OCI-LY1 (cell line): ENCODE data around the gene PSPN.
"Not testable (repeated sequence)": the region's sequence is repeated elsewhere in the genome, so short reads cannot be mapped to it uniquely, and the experiment has no call there.

ENCODE experiments used
- H2AFZ ChIP-seq: fragments of 200-600 bp; sonication (generic), shearing (Covaris generic); 2 replicates; pipeline ENCODE4 v1.6.0; 2014; ENCODE audit warnings: antibody characterized with exemption, mild to moderate bottlenecking, low read length
- H3F3A ChIP-seq: fragments of 200-600 bp; sonication (generic), shearing (Covaris generic); 2 replicates; pipeline ENCODE4 v1.6.0; 2014; ENCODE audit warnings: mild to moderate bottlenecking, antibody characterized with exemption, low read length, moderate library complexity; ENCODE audit not compliant: insufficient read depth
- H3K27ac ChIP-seq: fragments of 200-600 bp; sonication (generic); 2 replicates; pipeline ENCODE4 v1.5.1; 2014; ENCODE audit warnings: low read length, mixed run types, mild to moderate bottlenecking, low read depth; ENCODE audit not compliant: poor library complexity, severe bottlenecking
- H3K27me3 ChIP-seq: fragments of 200-600 bp; sonication (generic); 2 replicates; pipeline ENCODE4 v1.6.0; 2014; ENCODE audit warnings: antibody characterized with exemption, mild to moderate bottlenecking, low read length, moderate library complexity; ENCODE audit not compliant: insufficient read depth
- H3K36me3 ChIP-seq: fragments of 200-600 bp; sonication (generic); 2 replicates; pipeline ENCODE4 v1.6.1; 2014; ENCODE audit warnings: mild to moderate bottlenecking, antibody characterized with exemption, low read length, moderate library complexity, mixed read lengths; ENCODE audit not compliant: insufficient read depth
- H3K4me1 ChIP-seq: fragments of 200-600 bp; sonication (generic); 2 replicates; pipeline ENCODE4 v1.5.1; 2014; ENCODE audit warnings: mild to moderate bottlenecking, low read length, moderate library complexity; ENCODE audit not compliant: insufficient read depth, severe bottlenecking
- H3K4me2 ChIP-seq: fragments of 200-600 bp; sonication (generic), shearing (Covaris generic); 2 replicates; pipeline ENCODE4 v1.6.1; 2014; ENCODE audit warnings: low read length
- H3K4me3 ChIP-seq: fragments of 200-600 bp; sonication (generic); 2 replicates; pipeline ENCODE4 v1.5.1; 2014; ENCODE audit warnings: low read length, low read depth, mild to moderate bottlenecking, mixed read lengths; ENCODE audit not compliant: poor library complexity, severe bottlenecking
- H3K79me2 ChIP-seq: fragments of 200-600 bp; shearing (Covaris generic); 2 replicates; pipeline ENCODE4 v1.6.1; 2016; ENCODE audit warnings: mixed run types, low read length, mixed read lengths; ENCODE audit not compliant: insufficient read depth
- H3K9ac ChIP-seq: fragments of 200-600 bp; sonication (generic), shearing (Covaris generic); 2 replicates; pipeline ENCODE4 v1.6.1; 2014; ENCODE audit warnings: mild to moderate bottlenecking, low read length, mixed read lengths
- H3K9me2 ChIP-seq: fragments of 200-600 bp; sonication (generic), shearing (Covaris generic); 2 replicates; pipeline ENCODE4 v1.6.1; 2014; ENCODE audit warnings: low read depth, mild to moderate bottlenecking, low read length, mixed read lengths
- H3K9me3 ChIP-seq: fragments of 200-600 bp; shearing (Covaris generic); 2 replicates; pipeline ENCODE4 v1.6.1; 2014; ENCODE audit warnings: low read length, mixed read lengths
- H4K20me1 ChIP-seq: fragments of 200-600 bp; sonication (generic), shearing (Covaris generic); 2 replicates; pipeline ENCODE4 v1.6.0; 2016; ENCODE audit warnings: mild to moderate bottlenecking, low read length; ENCODE audit not compliant: insufficient read depth
- CTCF ChIP-seq: fragments of 200-600 bp; sonication (generic), shearing (Covaris generic); IDR thresholded peaks from 2 replicates; pipeline ENCODE4 v1.5.1; 2017; ENCODE audit warnings: mild to moderate bottlenecking, antibody characterized with exemption, low read length, moderate library complexity, mixed read lengths
- EZH2 ChIP-seq: fragments of 200-600 bp; sonication (generic), shearing (Covaris generic); IDR thresholded peaks from 2 replicates; pipeline ENCODE4 v1.8.0; 2017; ENCODE audit warnings: borderline replicate concordance, mixed run types, mild to moderate bottlenecking, antibody characterized with exemption, low read length, moderate library complexity, mixed read lengths

Gene PSPN

GRCh38 chr19:6359568-6360341 is 16.0 kb downstream of the PSPN start:
- Histone ChIP-seq H4K20me1 (no peaks in the 10 kb centered on the region), H3K36me3 (peaks cover 5% of the 10 kb centered on the region), H3K4me3 (no peak overlapping the region), H3K9me3 (no peaks in the 10 kb centered on the region), H3K27me3 (no peaks in the 10 kb centered on the region), H3K4me1 (peaks cover 14% of the 10 kb centered on the region), H3F3A (no peaks in the 10 kb centered on the region), H3K4me2 (no peak overlapping the region), H3K9ac (no peak overlapping the region), H2AFZ (no peak overlapping the region), H3K9me2 (no peaks in the 10 kb centered on the region), H3K79me2 (no peaks in the 10 kb centered on the region), H3K27ac (no peak overlapping the region)
- TF ChIP-seq CTCF (no peak), EZH2 (no peak)

- no peaks in the 10 kb centered on the region for H3K79me2 ChIP-seq
- H2AFZ ChIP-seq = no peak overlapping the region
- no peaks in the 10 kb centered on the region for H4K20me1 ChIP-seq
- no peak overlapping the region for H3K27ac ChIP-seq
- no peaks in the 10 kb centered on the region for H3F3A ChIP-seq
- no peaks in the 10 kb centered on the region for H3K9me2 ChIP-seq
- TF ChIP-seq EZH2 = no peak
- TF ChIP-seq CTCF = no peak
- no peaks in the 10 kb centered on the region for H3K36me3 ChIP-seq
- H3K27me3 ChIP-seq = no peaks in the 10 kb centered on the region
- H3K4me1 ChIP-seq = peaks cover 10% of the 10 kb centered on the region
- H3K4me2 ChIP-seq = no peak overlapping the region
- no peak overlapping the region for H3K9ac ChIP-seq
- no peaks in the 10 kb centered on the region for H3K9me3 ChIP-seq
- no peak overlapping the region for H3K4me3 ChIP-seq
These were observed 17.7 kb downstream of the PSPN start for GRCh38 chr19:6358003-6358402.

- no peaks in the 10 kb centered on the region for H3K9me2 ChIP-seq
- peaks cover 2% of the 10 kb centered on the region for H3K4me1 ChIP-seq
- H3K36me3 ChIP-seq = no peaks in the 10 kb centered on the region
- H3K9me3 ChIP-seq = no peaks in the 10 kb centered on the region
- H2AFZ ChIP-seq = no peak overlapping the region
- no peaks in the 10 kb centered on the region for H3K79me2 ChIP-seq
- H3K4me3 ChIP-seq = no peak overlapping the region
- TF ChIP-seq EZH2 (no peak), CTCF (no peak)
- H4K20me1 ChIP-seq = no peaks in the 10 kb centered on the region
- H3K9ac ChIP-seq = no peak overlapping the region
- H3K27me3 ChIP-seq = peaks cover 8% of the 10 kb centered on the region; the same call in 1 of the 2 replicates
- H3K4me2 ChIP-seq = no peak overlapping the region
- H3F3A ChIP-seq = no peaks in the 10 kb centered on the region
- H3K27ac ChIP-seq = no peak overlapping the region
These were observed 18.6 kb downstream of the PSPN start for GRCh38 chr19:6357174-6357573.

GRCh38 chr19:6355321-6356040 is 20.3 kb downstream of the PSPN start:
- H3K27ac ChIP-seq, H2AFZ ChIP-seq, H3F3A ChIP-seq, H3K4me1 ChIP-seq, H3K4me3 ChIP-seq, H3K27me3 ChIP-seq, H4K20me1 ChIP-seq, H3K9me2 ChIP-seq, H3K36me3 ChIP-seq, H3K79me2 ChIP-seq, H3K4me2 ChIP-seq, H3K9me3 ChIP-seq, H3K9ac ChIP-seq: not testable (repeated sequence)
